ENCODE results near the gene RPS16. TPM values are rescaled to one million over a fixed set of nuclear protein-coding genes. Genes with fewer than 3 reads are reported as not detected.

Gene RPS16
- total RNA-seq, 4 donors from 2014 or later: 1,316 to 2,441 (median 1,971) TPM

GRCh38 chr19:39424934-39425333, 10.8 kb downstream of the RPS16 start:
- H3K27ac ChIP-seq (replicated peaks in 1 of 4): no peak overlapping the region
- H3K9me3 ChIP-seq: no peaks in the 10 kb centered on the region
- no peaks in the 10 kb centered on the region for H3K27me3 ChIP-seq
- WGBS: 61% methylated on average over 9 of the region's 16 CpGs
- DNase-seq (ENCODE audit: extremely low spot score): no peak
- no peak overlapping the region for H3K4me3 ChIP-seq
- peaks cover 10 to 52% (median 50%) of the 10 kb centered on the region in 4 donors for H3K36me3 ChIP-seq
- intact Hi-C loops (cut with DNase I): loop anchor here (10.0 kb wide), 1 partner anchor 80 kb away; the partner anchor contains the start of gene SAMD4B
- H3K4me1 ChIP-seq: peaks cover 19 to 26% (median 24%) of the 10 kb centered on the region in 4 donors
- TF ChIP-seq POLR2A (IDR thresholded peaks at IDR 0.05; ENCODE audit: low read depth): no peak
- no peak for TF ChIP-seq POLR2AphosphoS5 (IDR thresholded peaks at IDR 0.05)
- TF ChIP-seq CTCF (IDR thresholded peaks at IDR 0.05): no peak
- TF ChIP-seq EP300 (IDR thresholded peaks at IDR 0.05): no peak

- Histone ChIP-seq H3K27me3 (no peaks in the 10 kb centered on the region), H3K4me3 (no peak overlapping the region), H3K4me1 (peaks cover 8 to 12% (median 11%) of the 10 kb centered on the region in 4 donors), H3K9me3 (no peaks in the 10 kb centered on the region), H3K27ac (replicated peaks in 1 of 4) (no peak overlapping the region), H3K36me3 (peaks cover 16 to 67% (median 65%) of the 10 kb centered on the region in 4 donors)
- intact Hi-C loops (cut with DNase I): loop anchor here (10.0 kb wide), 1 partner anchor 79 kb away; the partner anchor contains the start of gene SAMD4B
- DNase-seq (ENCODE audit: extremely low spot score): no peak
- WGBS: 93% methylated on average over 15 of the region's 35 CpGs
- TF ChIP-seq POLR2AphosphoS5 (IDR thresholded peaks at IDR 0.05) (peak in 1 of 2 donors; percentile 7), CTCF (IDR thresholded peaks at IDR 0.05) (no peak), POLR2A (IDR thresholded peaks at IDR 0.05; ENCODE audit: low read depth) (no peak), EP300 (IDR thresholded peaks at IDR 0.05) (no peak)
Measured at GRCh38 chr19:39423258-39424086, 12.3 kb downstream of the RPS16 start.

GRCh38 chr19:39422020-39422419, 13.7 kb downstream of the RPS16 start:
- peaks cover 0 to 6% (median 2%) of the 10 kb centered on the region in 4 donors for H3K4me1 ChIP-seq
- no peaks in the 10 kb centered on the region for H3K27me3 ChIP-seq
- H3K36me3 ChIP-seq: peaks cover 24 to 81% (median 79%) of the 10 kb centered on the region in 4 donors
- WGBS: 92% methylated on average over 5 of the region's 5 CpGs
- intact Hi-C loops (cut with DNase I): loop anchor here (10.0 kb wide), 1 partner anchor 77 kb away; the partner anchor contains the start of gene SAMD4B
- no peak overlapping the region for H3K4me3 ChIP-seq
- H3K9me3 ChIP-seq: no peaks in the 10 kb centered on the region
- H3K27ac ChIP-seq (replicated peaks in 1 of 4): no peak overlapping the region
- DNase-seq (ENCODE audit: extremely low spot score): no peak
- TF ChIP-seq EP300 (IDR thresholded peaks at IDR 0.05) (no peak), POLR2AphosphoS5 (IDR thresholded peaks at IDR 0.05) (no peak), CTCF (IDR thresholded peaks at IDR 0.05) (no peak), POLR2A (IDR thresholded peaks at IDR 0.05; ENCODE audit: low read depth) (no peak)

- no peak for DNase-seq (ENCODE audit: extremely low spot score)
- peaks cover 24 to 94% (median 92%) of the 10 kb centered on the region in 4 donors for H3K36me3 ChIP-seq
Measured at GRCh38 chr19:39420769-39421168, 15.0 kb downstream of the RPS16 start.

More at GRCh38 chr19:39420769-39421168, 15.0 kb downstream of the RPS16 start:
- WGBS: 92% methylated on average over 11 of the region's 15 CpGs
- Histone ChIP-seq H3K27ac (replicated peaks in 1 of 4) (peak overlapping the region in 1 of 4 donors; percentile 33), H3K27me3 (no peaks in the 10 kb centered on the region), H3K4me3 (no peak overlapping the region), H3K9me3 (no peaks in the 10 kb centered on the region), H3K4me1 (peaks cover 4 to 18% (median 14%) of the 10 kb centered on the region in 4 donors)
- TF ChIP-seq POLR2A (IDR thresholded peaks at IDR 0.05; ENCODE audit: low read depth) (no peak), EP300 (IDR thresholded peaks at IDR 0.05) (no peak), POLR2AphosphoS5 (IDR thresholded peaks at IDR 0.05) (no peak), CTCF (IDR thresholded peaks at IDR 0.05) (no peak)
- intact Hi-C loops (cut with DNase I): loop anchor here (10.0 kb wide), 1 partner anchor 76 kb away; the partner anchor contains the start of gene SAMD4B

Measured in esophagus muscularis mucosa (tissue), 4 donors.